Lower lobe of right lung (tissue), 2 donors: Measurements from ENCODE around the gene TSEN15. TPM values are rescaled to one million over a fixed set of nuclear protein-coding genes. Genes with fewer than 3 reads are reported as not detected.

Experiments used
- ATAC-seq, 2 donors: fragments of 200-7000 bp; cut with Tn5 transposase; one replicate each; pipeline ENCODE4 v1.9.1; 2020 to 2022; ENCODE audit warnings: mild to moderate bottlenecking in 2 of 2, moderate library complexity in 2 of 2
- DNase-seq: peaks from one replicate; pipeline ENCODE4 v3.0.0-alpha.2; 2020
- H3K27ac ChIP-seq: fragments of 200-600 bp; one replicate; pipeline ENCODE4 v1.8.0; 2022
- H3K27me3 ChIP-seq: fragments of 200-600 bp; one replicate; pipeline ENCODE4 v1.8.0; 2022; ENCODE audit warnings: low read depth
- H3K36me3 ChIP-seq: fragments of 200-600 bp; one replicate; pipeline ENCODE4 v1.8.0; 2022; ENCODE audit warnings: mild to moderate bottlenecking
- H3K4me1 ChIP-seq: fragments of 200-600 bp; one replicate; pipeline ENCODE4 v1.8.0; 2022
- H3K4me3 ChIP-seq: fragments of 200-600 bp; one replicate; pipeline ENCODE4 v1.8.0; 2022; ENCODE audit warnings: mild to moderate bottlenecking
- H3K9me3 ChIP-seq: fragments of 200-600 bp; one replicate; pipeline ENCODE4 v1.8.0; 2022
- intact Hi-C: fragments of 100-400 bp; cut with DNase I; formaldehyde crosslinking; loops from one replicate; pipeline ENCODE4 v1.11.0; 2022
- total RNA-seq: library from RNA; stranded (reverse); fragmentation: NEBNext Ultra II Directional; extraction: Animal tissue kit (Norgen Biotek cat#: 25700); gene quantifications from one replicate; pipeline ENCODE4 v1.2.1, GENCODE V29; 2021
- TF ChIP-seq, protein P1 (sequence below): fragments of 200-600 bp; IDR thresholded peaks from one replicate; pipeline ENCODE4 v1.8.0; 2022; ENCODE audit warnings: antibody characterized with exemption, mild to moderate bottlenecking
- donor health status: DM: no; HTN: yes; CAD: no; lungs with severe emphysema.

TSEN15 gene
- total RNA-seq, 1 donor from 2014 or later = 28.6 TPM

DNA sequence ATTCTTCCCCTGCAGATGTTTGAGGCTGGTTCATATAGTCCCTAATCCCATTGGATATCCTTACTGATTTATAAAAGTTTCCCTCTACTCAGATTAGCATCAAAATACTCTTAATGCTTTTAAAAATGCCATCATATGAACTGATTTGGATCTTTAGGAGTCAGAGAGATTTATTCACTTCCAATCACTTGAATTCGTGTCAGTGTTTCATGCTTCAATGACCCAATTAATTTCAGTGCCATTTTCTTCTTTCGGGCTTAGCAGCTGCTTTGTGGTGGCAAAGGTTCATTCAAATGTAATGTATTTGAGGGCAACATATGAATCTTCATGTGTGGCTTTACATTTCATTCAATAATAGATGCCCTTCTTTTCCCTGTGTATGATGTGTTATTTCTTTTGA is 2.2 kb upstream of the TSEN15 start:
- no peak overlapping the region for H3K27ac ChIP-seq
- no peak for ATAC-seq
- TF ChIP-seq, protein P1, sequence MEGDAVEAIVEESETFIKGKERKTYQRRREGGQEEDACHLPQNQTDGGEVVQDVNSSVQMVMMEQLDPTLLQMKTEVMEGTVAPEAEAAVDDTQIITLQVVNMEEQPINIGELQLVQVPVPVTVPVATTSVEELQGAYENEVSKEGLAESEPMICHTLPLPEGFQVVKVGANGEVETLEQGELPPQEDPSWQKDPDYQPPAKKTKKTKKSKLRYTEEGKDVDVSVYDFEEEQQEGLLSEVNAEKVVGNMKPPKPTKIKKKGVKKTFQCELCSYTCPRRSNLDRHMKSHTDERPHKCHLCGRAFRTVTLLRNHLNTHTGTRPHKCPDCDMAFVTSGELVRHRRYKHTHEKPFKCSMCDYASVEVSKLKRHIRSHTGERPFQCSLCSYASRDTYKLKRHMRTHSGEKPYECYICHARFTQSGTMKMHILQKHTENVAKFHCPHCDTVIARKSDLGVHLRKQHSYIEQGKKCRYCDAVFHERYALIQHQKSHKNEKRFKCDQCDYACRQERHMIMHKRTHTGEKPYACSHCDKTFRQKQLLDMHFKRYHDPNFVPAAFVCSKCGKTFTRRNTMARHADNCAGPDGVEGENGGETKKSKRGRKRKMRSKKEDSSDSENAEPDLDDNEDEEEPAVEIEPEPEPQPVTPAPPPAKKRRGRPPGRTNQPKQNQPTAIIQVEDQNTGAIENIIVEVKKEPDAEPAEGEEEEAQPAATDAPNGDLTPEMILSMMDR = no peak
- no peak for DNase-seq
- intact Hi-C loops = no loop called here
- no peaks in the 10 kb centered on the region for H3K36me3 ChIP-seq
- H3K4me1 ChIP-seq = peaks cover 27% of the 10 kb centered on the region
- H3K27me3 ChIP-seq = no peaks in the 10 kb centered on the region
- H3K4me3 ChIP-seq = no peak overlapping the region
- no peaks in the 10 kb centered on the region for H3K9me3 ChIP-seq

DNA sequence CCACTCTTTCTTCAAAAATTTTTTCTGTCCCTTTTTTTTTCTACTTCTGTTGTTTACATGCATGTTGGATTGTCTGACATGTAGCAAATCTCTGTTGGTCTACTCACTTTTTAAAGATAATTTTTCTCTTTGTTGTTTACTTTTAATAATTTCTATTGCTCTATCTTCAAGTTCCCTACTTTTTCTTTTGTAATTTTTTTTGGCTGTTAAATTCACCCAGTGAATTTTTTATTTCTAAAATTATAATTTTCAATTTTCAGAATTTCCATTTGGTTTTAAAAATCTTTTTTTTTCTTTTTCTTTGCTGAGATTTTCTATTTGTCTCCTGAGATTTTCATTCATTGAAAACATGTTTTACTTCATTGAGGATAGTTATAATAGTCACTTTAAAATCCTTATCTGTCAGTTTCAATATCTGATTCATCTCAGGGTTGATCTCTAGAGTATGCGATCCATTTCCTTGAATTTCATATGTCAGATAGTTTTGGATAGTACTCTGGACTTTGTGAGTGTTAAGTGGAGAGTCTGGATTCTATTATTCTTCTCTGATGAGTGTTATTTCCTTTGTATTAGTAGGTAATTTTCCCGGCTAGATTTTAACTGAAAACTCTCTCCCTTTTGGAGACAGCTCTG is 1.6 kb upstream of the TSEN15 start:
- ATAC-seq (no peak), DNase-seq (no peak)
- peaks cover 4% of the 10 kb centered on the region for H3K36me3 ChIP-seq
- H3K27ac ChIP-seq = no peak overlapping the region
- peaks cover 27% of the 10 kb centered on the region for H3K4me1 ChIP-seq
- H3K9me3 ChIP-seq = no peaks in the 10 kb centered on the region
- H3K4me3 ChIP-seq = no peak overlapping the region
- TF ChIP-seq, protein P1 = no peak
- H3K27me3 ChIP-seq = no peaks in the 10 kb centered on the region
- intact Hi-C loops = no loop called here

GRCh38 chr1:184050636-184051035 is 894 bp upstream of the TSEN15 start:
- H3K27ac ChIP-seq = peak overlapping the region; percentile 91
- TF ChIP-seq, protein P1 = no peak
- DNase-seq (no peak), ATAC-seq (no peak)
- H3K9me3 ChIP-seq = no peaks in the 10 kb centered on the region
- peak overlapping the region; percentile 90 for H3K4me3 ChIP-seq
- H3K27me3 ChIP-seq = no peaks in the 10 kb centered on the region
- peaks cover 11% of the 10 kb centered on the region for H3K36me3 ChIP-seq
- H3K4me1 ChIP-seq = peaks cover 27% of the 10 kb centered on the region
- intact Hi-C loops = no loop called here

DNA sequence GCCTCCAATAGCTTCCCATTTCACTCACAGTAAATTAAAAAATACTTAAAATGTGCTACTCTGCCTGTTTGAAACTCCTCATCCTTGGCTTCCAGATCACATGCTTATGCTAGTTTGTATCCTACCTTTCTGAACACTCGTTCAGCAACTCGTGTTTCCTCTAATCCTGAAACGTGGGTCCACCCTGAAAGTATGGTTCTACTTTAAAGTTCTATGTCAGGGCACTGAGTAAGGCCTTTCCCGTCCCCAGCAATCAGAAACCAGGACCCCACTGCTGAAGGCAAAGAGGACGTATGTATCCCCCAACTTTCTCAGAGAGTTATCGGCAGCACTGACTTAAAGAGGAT is 419 bp upstream of the TSEN15 start:
- ATAC-seq = peak; percentile 43 to 50
- TF ChIP-seq, protein P1 = no peak
- no peak for DNase-seq

DNA sequence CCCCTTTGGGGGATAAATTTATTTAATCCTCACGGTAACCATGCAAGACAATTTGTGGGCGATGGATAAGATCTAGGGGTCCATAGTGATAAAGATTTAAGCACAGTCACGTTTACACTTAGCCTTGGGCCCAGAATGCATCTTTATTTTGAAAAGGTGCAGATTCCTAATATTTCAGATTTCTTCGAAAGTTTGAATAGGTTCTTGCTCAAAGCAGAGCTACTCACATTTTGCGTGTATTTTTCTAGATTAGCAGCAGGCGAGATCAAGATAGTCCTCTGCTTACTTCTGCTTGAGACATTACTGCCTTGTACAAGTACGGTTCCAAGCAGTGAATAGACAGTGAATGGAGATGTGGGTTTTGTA is 647 bp downstream of the TSEN15 start:
- Histone ChIP-seq H3K4me1 (peaks cover 27% of the 10 kb centered on the region), H3K4me3 (peak overlapping the region; percentile 90), H3K36me3 (peaks cover 14% of the 10 kb centered on the region), H3K9me3 (no peaks in the 10 kb centered on the region), H3K27ac (peak overlapping the region; percentile 91), H3K27me3 (no peaks in the 10 kb centered on the region)
- no peak for DNase-seq
- intact Hi-C loops = no loop called here
- no peak for ATAC-seq
- TF ChIP-seq, protein P1 = no peak

More for the DNA sequence above, 419 bp upstream of the TSEN15 start:
- intact Hi-C loops = no loop called here
- H3K27ac ChIP-seq = peak overlapping the region; percentile 91
- H3K4me3 ChIP-seq = peak overlapping the region; percentile 90
- no peaks in the 10 kb centered on the region for H3K27me3 ChIP-seq
- H3K36me3 ChIP-seq = peaks cover 14% of the 10 kb centered on the region
- peaks cover 27% of the 10 kb centered on the region for H3K4me1 ChIP-seq
- no peaks in the 10 kb centered on the region for H3K9me3 ChIP-seq
